HG03432 (cell line): ENCODE measurements around the gene NEAT1.
A peak's percentile ranks its signal among the peaks of the same experiment; 100 is the strongest.

ENCODE experiments used
- ATAC-seq: cut with Tn5 transposase; IDR thresholded peaks from one replicate; pipeline ENCODE4 v1.9.1; 2021; ENCODE audit warnings: mild to moderate bottlenecking, moderate library complexity; ENCODE audit not compliant: unreplicated experiment

Gene NEAT1

DNA sequence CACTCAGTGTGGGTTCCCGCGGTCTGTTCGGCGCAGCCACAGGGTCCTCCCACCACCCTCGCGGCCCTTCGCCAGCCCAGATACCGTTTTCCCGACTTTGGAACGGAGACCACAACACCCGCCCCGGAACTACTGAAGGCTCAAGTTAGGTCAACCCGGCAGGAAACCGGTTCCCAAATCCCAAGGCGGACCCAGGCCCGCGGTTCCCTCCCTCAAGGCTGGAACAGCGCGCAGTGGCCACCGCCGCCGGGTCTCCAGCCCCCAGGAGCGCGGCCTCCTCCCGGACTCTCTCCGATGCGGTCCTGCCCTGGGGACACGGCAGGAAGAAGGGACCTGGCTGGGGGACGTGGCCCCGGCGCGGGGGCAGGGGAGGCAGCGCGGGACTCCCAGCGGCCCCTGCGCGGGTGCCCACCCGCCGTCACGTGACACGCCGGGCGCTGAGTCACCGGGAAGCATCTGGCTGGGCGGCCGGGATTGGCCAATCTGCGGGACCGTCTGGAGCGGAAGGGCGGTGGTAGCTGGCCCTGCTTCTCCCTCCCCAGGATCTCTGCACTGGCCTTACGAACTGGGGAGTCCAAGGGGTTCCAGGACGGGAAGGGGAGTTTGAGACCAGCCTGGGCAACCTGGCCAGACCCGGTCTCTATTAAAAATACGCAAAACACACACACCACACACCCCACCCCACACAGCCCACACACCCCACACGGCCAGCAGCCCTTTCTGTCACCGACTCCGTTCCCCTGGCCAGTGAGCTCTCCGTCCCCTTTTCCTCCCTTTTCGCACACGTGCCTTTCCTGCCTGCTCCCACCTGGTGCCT is 54.8 kb downstream of the NEAT1 start:
- peak; percentile 81 for ATAC-seq

DNA sequence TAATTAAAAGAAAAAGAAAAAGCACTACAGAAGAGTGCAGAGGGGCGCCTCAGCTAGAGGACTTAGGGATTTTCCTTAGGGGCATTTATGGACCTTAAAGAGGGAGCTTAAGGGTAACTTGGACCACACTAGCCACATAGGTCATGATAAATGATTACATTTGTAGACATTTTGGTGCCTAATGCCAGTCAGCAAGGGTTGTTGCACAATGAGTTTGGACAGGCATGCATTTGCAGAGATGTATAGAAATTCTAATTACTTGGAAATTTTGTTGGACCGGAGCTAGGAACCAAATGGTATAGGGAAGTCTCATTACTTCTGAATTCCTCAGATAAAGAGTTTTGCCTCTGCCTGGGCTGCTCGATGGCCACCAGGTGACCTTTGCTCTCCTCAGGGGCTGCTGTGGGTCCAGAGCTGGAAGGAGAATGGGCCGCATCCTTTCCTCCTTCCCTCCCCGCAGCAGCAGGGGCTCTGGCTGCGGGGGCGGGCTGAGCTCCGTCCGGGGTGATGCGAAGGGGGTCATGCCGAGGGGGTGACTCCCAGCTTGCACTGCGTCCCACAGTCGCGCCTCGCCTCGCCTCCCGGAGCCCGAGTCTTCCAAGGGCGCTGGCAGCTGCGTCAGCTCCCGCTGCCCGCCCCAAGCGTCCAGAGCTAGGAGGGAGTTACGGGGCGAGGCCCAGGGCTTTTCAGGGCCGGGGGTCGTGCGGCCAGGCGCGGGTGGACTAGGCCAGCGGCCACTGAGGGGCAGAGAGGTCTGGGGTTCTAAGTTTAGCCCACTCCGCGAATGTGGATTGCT is 56.0 kb downstream of the NEAT1 start:
- no peak for ATAC-seq

DNA sequence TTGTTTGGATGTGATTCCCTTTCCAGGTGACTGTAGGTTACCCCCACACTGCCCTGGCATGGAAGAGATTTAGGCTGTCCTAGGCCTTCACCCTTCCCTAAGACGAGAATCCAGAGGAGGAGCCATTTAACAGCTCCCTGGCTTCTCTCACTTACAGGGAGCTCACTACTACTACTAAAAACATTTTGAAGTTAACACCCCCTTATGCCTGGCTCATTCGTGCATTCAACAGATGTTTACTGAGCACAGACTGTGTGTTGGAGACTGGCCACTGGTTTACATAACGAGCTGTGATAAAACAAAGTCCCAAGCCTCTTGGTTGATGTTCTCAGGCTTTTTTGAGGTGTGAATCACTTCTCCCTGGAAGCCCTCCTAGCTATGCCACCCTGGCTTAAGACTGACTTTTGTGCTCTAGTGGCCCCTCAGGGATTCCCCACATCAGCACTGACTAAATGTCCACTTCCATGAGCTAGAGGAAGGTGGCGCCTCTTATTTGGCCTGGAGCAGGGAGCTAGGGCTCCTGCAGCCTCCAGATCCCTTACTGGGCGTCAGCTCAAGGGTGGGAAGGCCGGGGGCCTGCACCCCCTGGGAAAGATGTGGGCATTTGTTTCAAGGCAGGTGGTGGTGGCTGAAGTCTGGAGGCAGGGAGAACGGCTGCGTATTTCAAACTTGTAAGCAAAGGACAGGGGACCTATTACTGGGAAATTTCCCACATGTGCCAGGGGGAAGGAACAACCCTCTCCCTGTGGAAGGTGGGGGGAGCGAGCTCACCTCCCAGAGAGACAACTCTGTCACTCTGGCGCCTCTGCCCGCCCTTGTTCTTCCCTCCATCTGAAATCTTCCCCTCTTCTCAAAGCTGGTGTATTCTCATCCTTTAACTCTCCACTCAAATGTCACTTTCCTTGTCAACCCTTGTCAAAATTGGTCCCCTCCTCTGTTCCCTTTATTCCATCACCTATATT is 56.9 kb downstream of the NEAT1 start:
- ATAC-seq = no peak

DNA sequence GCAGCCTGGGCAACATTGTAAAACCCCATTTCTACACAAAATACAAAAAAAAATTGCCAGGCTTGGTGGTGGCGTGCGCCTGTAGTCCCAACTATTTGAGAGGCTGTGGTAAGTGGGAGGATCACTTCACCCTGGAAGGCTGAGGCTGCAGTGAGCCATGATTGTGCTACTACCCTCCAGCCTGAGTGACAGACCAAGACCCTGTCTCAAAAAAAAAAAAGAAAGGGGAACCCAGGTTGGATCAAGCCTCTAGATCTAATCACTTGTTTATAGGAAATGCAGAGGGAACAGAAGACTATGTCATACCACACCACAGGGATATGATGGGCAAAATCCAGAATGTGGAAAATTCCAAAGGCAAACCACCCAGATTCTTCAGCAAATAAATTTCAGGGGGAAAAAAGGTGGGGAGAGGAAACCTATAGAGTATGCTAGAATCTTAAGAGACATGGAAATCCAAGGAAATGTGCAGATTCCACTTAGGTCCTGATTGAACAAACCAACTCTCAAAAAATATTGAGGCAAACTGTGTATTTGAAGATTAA is 59.8 kb downstream of the NEAT1 start:
- no peak for ATAC-seq

DNA sequence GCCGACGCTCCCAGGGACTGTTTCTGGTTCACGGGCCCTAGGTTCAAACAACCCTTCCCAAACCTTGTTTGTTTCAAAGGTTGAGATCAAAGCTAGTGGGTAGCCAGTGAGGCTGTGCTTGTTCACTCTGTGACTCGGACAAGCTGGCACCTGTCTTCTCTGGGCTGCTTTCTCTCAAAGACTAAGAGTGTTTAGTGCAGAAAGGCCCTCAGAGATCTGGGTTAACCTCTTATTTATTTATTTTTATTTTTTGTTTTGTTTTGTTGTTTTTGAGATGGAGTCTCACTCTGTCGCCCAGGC is 63.3 kb downstream of the NEAT1 start:
- no peak for ATAC-seq

DNA sequence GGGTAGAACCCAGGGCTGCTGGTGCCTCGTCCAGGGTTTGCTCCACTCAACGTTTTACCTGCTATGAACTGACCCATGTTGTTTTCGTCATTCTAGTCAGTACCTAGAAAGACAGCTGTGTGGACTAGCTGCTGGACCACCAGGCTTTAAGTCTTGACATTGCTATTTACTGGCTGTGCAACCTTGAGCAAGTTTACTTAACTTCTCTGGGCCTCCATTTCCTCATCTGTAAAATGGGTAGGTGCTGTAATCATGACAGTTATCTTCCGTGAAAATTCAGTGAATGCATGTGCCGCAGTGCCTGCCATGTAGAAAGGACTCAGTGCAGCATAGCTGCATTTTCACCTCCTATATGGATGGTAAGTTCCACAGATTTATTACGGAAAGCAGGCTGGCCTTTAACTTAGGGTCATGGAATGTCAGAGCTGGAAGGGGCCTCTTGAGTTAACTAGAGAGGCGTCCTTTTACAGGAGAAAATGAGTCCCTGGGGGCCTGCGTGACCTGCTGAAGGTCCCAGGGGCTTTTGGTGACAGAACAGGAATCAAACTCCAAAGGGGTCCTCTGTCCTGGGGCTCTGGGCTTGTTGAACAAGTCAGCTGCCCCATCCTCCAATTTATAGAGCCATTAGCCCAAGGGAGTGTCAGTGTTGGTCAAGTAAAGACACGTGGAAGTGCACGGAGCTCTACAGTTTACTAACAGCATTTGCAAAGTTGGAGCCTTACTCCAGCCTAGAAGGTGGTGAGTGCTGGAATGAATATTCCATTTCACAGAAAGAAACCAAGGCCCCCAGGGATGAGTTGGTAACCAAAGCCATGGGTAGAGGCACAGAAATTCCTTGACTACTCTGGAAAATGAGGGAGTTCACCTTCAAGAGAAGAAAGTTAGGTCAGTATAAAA is 64.2 kb downstream of the NEAT1 start:
- no peak for ATAC-seq

DNA sequence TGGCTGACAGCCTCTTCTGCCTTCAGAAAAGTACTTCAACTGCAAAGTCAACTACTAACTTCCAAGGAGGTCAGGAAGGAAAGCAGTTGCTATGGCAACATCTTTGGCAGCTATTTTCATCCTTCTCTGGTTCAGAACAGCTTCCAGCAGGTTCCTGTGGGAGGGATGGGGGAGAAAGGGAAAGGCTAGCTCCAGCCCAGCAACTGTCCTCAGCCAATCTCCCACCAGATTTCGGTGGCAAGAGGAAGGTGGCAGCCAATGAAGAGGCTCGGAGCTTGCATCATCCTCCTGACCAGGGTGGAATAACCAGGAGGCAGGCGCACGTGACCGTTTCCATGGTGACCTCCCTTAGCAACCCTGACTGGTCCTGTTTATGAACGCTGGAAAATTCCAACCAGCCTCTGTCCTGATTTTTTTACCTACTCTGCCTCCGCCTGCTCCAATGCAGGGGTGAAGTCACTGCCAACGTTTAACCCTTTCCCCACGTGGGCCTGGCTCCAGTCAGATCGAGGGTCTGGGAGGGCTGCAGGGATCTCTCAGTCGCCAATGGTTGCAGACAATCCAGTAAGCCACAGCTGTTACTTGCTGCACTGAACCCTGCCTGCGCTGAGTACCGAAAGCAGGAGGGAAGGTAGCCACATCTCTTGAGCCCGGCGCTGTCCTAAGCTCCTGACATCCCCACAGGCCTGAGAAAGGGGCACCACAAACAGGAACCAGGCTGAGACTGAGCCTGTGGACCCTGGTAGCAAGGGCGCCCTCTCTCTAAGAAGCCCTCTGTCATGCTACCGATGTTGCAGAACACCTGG is 65.1 kb downstream of the NEAT1 start:
- ATAC-seq = peak; percentile 53

DNA sequence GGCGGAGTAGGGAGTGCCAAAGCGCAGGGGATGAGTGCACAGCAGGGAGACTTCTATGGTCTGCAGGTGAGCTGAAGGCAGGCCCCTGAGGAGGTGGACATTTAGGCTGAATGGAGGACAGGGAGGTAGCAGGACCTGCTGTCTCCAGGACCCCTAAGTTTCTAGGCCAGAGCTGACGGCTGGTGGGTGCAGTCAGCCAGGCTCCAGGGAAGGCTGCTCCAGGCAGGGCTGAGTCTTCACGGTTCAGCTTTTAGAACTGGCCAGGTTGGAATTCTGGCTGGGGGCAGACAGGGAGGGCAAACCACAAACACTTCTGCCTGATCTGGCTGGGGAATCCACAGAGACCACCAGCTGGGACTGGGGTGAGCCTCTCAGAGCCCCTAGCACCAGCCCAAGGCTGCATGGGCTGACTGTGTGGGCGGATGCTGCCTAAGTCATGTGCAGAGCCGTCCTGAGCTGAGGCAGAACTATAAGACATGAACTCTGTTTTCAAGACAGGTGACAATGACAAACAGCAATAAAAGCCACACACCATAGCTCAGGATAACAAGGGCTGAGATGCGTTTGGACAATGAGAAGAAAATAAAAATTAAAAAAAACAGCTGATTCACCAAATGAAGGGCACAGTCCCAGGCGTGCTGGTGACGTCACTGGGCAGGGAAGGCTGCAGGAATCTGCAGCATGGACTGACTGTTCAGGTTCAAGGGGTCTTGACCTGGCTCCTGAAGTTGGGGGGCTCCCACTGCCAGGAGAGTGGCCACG is 65.9 kb downstream of the NEAT1 start:
- no peak for ATAC-seq

DNA sequence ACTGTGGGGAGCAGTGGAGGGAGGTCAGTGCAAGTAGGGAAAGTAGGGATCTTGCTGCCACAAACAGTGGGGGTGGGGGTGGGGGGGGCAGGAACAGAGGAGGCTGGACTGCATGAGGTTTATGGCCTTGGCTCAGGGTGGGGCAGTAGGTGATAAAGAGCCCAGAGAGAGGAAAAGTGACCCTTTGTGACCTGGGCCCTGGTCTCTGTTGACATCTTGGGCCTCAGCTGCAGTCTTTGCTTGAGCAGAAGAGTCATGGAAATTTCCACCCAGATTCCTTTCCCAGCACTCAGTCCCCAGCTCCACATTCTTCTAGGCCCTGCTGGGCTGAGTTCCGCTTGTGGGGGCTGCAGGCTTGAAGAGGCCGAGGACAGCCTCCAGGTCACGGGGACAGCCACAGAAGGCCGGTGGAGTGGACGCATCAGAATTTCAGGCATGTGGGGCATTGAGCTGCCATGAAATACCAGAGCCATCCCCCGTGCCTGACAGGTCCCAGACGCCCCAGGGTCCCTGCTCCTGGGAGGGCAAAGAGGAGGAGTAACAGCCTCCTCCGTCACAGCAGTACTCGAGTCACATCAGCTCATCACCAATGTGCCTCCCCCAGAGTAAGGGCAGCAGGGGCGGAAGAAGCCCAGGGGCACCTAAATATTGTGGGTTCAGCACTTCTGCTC is 66.6 kb downstream of the NEAT1 start:
- ATAC-seq = no peak

DNA sequence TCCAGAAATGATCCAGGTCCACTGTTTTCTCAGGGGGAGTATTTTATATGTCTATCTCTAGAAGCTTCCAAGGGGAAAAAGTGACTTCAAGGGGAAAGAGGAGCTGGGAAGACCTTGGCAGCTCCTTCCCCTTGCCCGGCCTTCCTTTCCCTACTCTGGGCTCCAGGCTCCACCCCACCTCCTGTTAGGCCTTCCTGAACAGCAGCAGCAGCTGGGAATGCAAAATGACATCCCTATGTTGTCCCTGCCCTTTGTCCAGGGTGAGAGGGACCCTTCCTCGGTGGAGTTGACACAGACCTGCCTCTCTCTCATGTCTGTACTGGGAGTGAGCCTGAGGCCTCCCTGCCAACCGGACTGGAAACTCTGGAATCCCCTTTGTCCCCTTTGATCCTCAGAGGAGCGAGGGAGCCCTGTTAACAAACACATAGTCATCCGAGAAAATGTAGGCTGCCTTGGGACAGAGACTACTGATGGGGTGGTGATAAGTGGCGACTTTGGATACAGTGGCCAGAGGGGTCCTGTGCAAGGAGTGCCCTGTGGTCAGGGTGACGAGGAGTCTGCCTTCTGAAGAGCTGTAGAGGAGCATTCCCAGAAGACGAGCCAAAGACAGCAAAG is 67.2 kb downstream of the NEAT1 start:
- ATAC-seq = no peak

DNA sequence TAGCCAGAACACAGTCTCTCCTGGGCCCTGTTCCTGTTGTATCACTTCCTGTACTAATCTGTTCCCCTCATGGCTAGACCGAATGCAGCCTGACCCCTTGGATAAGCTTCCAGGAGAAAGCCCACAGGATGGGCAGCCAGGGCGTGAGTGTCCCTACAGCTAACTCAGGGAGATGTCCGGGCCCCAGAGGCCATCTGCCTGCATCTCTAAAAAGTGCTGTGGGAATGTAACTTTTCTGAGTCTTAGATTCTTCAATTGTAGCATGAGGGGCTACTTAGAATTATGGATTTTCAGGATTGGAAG is 68.5 kb downstream of the NEAT1 start:
- ATAC-seq = no peak

DNA sequence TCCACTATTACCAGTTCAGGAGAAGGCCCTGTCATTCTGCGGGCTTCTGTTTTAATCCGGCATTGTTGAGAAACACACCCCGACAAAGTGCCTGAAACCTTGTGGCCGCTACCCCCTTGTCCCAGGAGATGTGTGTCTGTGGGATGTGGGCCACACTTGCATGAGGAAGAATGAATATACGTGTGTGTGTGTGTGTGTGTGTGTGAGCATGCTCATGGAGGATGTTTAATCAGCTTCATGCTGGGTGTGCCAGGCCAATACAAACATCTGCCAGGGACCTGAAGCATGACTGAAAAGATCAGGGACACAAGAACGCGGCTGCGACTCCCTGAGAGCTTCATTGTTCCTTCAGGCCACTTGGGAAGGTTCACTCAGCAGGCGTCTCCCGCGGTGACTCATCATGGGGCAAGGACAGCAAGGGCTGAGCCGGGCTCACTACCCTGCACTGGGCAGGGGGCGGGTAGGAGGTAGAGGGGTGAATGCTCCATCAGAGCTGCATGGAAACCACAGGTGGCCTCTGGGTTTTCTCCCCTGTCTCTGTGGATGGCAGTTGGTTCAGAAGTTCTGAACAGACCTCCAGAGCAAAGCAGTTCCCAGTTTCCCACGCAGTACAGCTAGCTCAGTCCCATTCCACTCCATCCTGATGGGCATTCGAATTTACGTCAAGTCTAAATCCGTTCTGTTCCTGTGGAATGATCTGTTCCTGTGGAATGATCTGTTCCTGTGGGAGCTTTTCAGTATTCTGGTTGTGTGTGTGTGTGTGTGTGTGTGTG is 69.2 kb downstream of the NEAT1 start:
- no peak for ATAC-seq

DNA sequence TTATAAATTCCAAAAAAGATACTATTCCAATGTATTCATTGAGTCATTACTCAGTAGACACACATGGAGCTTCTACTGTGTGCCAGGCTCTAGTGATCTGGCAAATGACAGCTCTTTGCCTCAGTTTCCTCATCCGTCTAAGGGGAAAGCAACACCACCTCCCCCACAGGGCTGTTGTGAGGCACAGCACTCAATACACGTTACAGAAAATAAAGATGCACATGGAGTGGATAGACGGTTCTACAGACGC is 69.7 kb downstream of the NEAT1 start:
- ATAC-seq = no peak

DNA sequence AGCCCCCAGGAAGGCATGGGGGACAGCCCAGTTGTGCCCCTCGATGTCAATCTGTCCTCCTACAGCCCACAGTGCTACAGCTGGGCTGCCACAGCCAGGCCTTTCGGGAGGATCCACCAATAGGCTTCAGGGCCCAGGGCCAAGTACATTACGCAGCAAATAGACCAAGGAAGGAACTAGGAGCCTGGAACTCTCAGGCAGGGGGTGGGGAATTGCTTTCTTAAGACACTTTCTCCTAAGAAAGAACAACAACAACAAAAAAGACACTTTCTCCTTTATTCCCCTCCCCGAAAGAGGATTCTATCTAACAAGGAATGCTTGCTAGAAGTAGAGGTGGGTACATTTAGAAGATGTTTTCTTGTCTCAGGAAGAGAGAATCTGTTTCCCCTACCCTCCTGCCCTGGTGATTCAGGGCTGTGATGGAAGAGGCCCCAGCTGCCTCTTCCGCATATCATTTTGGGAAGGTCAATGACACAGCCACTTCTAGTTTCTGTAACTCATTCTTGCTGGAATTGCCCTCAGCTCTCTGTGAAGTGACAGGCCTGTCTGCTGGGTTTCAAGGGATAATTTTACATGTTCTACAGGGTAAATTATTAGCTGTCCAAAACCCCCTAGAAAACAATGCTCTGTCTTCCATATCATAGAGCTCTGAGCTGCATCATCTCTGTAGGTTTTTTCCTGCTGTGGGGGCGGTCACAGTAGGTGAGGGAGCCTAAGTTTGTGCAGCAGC is 70.2 kb downstream of the NEAT1 start:
- ATAC-seq = peak; percentile 27

DNA sequence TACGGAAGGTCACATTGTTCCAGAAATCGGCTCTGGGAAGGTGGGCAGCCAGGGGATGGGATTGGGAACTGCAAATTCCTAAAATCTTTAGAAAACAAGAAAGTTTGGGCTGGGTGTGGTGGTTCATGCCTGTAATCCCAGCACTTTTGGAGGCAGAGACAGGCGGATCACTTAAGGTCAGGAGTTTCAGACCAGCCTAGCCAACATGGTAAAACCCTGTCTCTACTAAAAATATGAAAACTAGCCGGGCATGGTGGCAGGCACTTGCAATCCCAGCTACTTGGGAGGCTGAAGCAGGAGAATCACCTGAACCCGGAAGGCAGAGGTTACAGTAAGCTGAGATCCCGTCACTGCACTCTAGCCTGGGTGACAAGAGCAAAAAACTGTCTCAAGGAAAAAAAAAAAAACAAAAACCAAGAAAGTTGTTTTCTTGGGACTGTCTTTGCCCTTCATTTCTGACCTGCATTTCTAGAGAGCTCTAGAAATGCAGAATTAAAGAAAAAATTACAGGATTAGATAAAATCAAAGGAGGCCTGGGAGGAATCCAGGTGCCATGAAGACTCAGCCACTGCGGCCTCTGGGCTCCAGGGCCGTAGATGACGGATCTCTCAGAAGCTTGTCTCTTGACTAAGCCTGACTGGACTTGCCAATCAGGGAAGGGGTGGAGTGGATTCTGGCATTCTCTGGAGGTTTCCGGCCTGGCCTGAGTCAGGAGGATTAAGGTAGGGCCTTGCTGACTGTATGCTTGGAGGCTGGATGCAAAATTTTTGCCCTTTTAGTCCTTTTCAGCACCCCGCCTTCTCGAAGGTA is 71.0 kb downstream of the NEAT1 start:
- ATAC-seq = no peak
